K562 (cell line): ENCODE data around the gene RBL1. TPM values are rescaled to one million over a fixed set of nuclear protein-coding genes. Genes with fewer than 3 reads are reported as not detected.
A peak's percentile ranks its signal among the peaks of the same experiment; 100 is the strongest.

Experiments
- CHD4 ChIP-seq: fragments of 200-600 bp; sonication (generic); IDR thresholded peaks from 3 replicates; pipeline ENCODE4 v1.6.1; 2012; ENCODE audit warnings: low read depth, mild to moderate bottlenecking, mixed read lengths, low read length, inconsistent platforms; ENCODE audit not compliant: insufficient read depth, insufficient replicate concordance, poor library complexity, severe bottlenecking
- FIP1L1 ChIP-seq: fragments of 200-400 bp; formaldehyde crosslinking; IDR thresholded peaks from 2 replicates; pipeline ENCODE4 v1.6.1; 2018; ENCODE audit warnings: mild to moderate bottlenecking, low read depth, low read length; ENCODE audit not compliant: poor library complexity, severe bottlenecking
- GATAD2B ChIP-seq: fragments of 450-650 bp; IDR thresholded peaks from 2 replicates; pipeline ENCODE4 v1.6.1; 2017; ENCODE audit warnings: mild to moderate bottlenecking, borderline replicate concordance
- JUND ChIP-seq, 2 experiments: IDR thresholded peaks; 2 replicates in 1 of 2; 3 replicates in 1 of 2; pipeline ENCODE4 v1.6.1; 2011; ENCODE audit warnings: borderline replicate concordance in 2 of 2, low read depth in 2 of 2, low read length in 2 of 2, improper control_type of control experiment in 1 of 2, missing biosample characterization in 1 of 2, missing genetic modification characterization in 1 of 2, missing genetic modification reagents in 1 of 2
- MCM7 ChIP-seq, 2 experiments: fragments of 450-650 bp; IDR thresholded peaks; 2 replicates each; pipeline ENCODE4 v1.6.1; 2016 to 2018
- MXI1 ChIP-seq: IDR thresholded peaks from 2 replicates; pipeline ENCODE4 v1.6.1; 2011; ENCODE audit warnings: low read depth, mild to moderate bottlenecking, improper control_type of control experiment, low read length
- NFYB ChIP-seq: IDR thresholded peaks from 2 replicates; pipeline ENCODE4 v1.6.1; 2011; ENCODE audit warnings: mild to moderate bottlenecking, moderate library complexity; ENCODE audit not compliant: insufficient read length; ENCODE audit errors: extremely low read depth
- REST ChIP-seq, 2 experiments: fragments of 450-650 bp; formaldehyde crosslinking in 1 of 2; IDR thresholded peaks; 2 replicates each; pipeline versions ENCODE4 v1.4.0 to v1.6.1; 2014 to 2020; ENCODE audit warnings: mild to moderate bottlenecking in 2 of 2, borderline replicate concordance in 1 of 2, low read depth in 1 of 2
- USF2 ChIP-seq: sonication (generic); formaldehyde crosslinking; IDR thresholded peaks from 2 replicates; pipeline ENCODE4 v1.5.0; 2020; ENCODE audit warnings: missing genetic modification reagents
- ZBTB2 ChIP-seq: fragments of 450-650 bp; IDR thresholded peaks from 2 replicates; pipeline ENCODE4 v1.6.1; 2016; ENCODE audit warnings: antibody characterized with exemption
- polyA plus RNA-seq, 8 experiments: library from polyadenylated mRNA; depleted of rRNA in 4 of 8; stranded (reverse) in 5 of 8; unstranded in 3 of 8; fragments of >200 nt; fragmentation: Nextera tagmentation in 2 of 8; fragmentation: Illumina TruSeq in 1 of 8; extraction: Ambion mirVana in 2 of 8; extraction: Trizol in 1 of 8; gene quantifications; 2 replicates each; pipeline versions ENCODE4 v1.2.1 to v1.2.3, GENCODE V29; 2011 to 2014; ENCODE audit warnings: inconsistent platforms in 1 of 8, missing spikeins in 1 of 8
- total RNA-seq, 7 experiments: library from RNA; depleted of rRNA in 6 of 7; stranded (reverse); fragments of >200 nt in 6 of 7; fragmentation: Illumina TruSeq in 2 of 7; extraction: Trizol in 2 of 7; gene quantifications; 2 replicates each; pipeline versions ENCODE4 v1.2.1 to v1.2.3, GENCODE V29; 2011 to 2021; ENCODE audit warnings: low replicate concordance in 1 of 7
- TF ChIP-seq, protein P1 (sequence below): fragments of 450-650 bp; IDR thresholded peaks from 2 replicates; pipeline ENCODE4 v1.7.1; 2018; ENCODE audit warnings: mild to moderate bottlenecking, low read depth; ENCODE audit not compliant: partially characterized antibody

Gene RBL1
- total and polyA plus RNA-seq, 9 of the 15 experiments (the other 6 are each of a cell fraction or from before 2014, with no cell fraction given) = 4.0 to 25.9 (median 15.6) TPM

GRCh38 chr20:37095599-37096414 is at the start of gene RBL1 (continued):
- TF ChIP-seq USF2 (CRISPR knock-in tag) (no peak), FIP1L1 (peak; percentile 95), MXI1 (0 out of 2 replicates have a peak, but pooled peaks have one; percentile 30), GATAD2B (peak; percentile 27; the same call in 1 of the 2 replicates), NFYB (no peak), CHD4 (no peak), JUND (IDR thresholded peaks at IDR 0.05; ENCODE audit: borderline replicate concordance, low read depth, low read length) (peak; percentile 65), JUND (tag; IDR thresholded peaks at IDR 0.05; ENCODE audit: borderline replicate concordance, low read depth, low read length) (peak; percentile 64; the same call in 1 of the 3 replicates), ZBTB2 (peak; percentile 61; the same call in 1 of the 2 replicates), REST (IDR thresholded peaks at IDR 0.05; ENCODE audit: borderline replicate concordance) (no peak), REST (CRISPR knock-in tag; IDR thresholded peaks at IDR 0.05; ENCODE audit: low read depth) (peak; percentile 75), MCM7 (IDR thresholded peaks at IDR 0.05) (no peak)
- TF ChIP-seq, protein P1, sequence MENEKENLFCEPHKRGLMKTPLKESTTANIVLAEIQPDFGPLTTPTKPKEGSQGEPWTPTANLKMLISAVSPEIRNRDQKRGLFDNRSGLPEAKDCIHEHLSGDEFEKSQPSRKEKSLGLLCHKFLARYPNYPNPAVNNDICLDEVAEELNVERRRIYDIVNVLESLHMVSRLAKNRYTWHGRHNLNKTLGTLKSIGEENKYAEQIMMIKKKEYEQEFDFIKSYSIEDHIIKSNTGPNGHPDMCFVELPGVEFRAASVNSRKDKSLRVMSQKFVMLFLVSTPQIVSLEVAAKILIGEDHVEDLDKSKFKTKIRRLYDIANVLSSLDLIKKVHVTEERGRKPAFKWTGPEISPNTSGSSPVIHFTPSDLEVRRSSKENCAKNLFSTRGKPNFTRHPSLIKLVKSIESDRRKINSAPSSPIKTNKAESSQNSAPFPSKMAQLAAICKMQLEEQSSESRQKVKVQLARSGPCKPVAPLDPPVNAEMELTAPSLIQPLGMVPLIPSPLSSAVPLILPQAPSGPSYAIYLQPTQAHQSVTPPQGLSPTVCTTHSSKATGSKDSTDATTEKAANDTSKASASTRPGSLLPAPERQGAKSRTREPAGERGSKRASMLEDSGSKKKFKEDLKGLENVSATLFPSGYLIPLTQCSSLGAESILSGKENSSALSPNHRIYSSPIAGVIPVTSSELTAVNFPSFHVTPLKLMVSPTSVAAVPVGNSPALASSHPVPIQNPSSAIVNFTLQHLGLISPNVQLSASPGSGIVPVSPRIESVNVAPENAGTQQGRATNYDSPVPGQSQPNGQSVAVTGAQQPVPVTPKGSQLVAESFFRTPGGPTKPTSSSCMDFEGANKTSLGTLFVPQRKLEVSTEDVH = peak; percentile 100
